Activated B cell treated with CpG ODN at 0.5 μM for 24 hours (primary cell): Measurements from ENCODE around the gene MYH11. TPM values are rescaled to one million over a fixed set of nuclear protein-coding genes. Genes with fewer than 3 reads are reported as not detected.

Source experiments
- ATAC-seq: fragments of 200-7000 bp; cut with Tn5 transposase; one replicate; pipeline ENCODE4 v1.10.0; 2021; ENCODE audit warnings: low read depth, mild to moderate bottlenecking, moderate library complexity
- CTCF ChIA-PET: fragments of 350-600 bp; sonication (Branson Sonifier 250); formaldehyde crosslinking; loops from one replicate; lab custom pipeline; 2021; ENCODE audit warnings: antibody characterized with exemption; lab: Charles Lee
- POLR2A ChIA-PET: fragments of 350-600 bp; sonication (Branson Sonifier 250); formaldehyde crosslinking; loops from one replicate; lab custom pipeline; 2021; ENCODE audit warnings: antibody characterized with exemption; lab: Charles Lee
- DNase-seq: peaks from one replicate; pipeline ENCODE4 v3.0.0; 2022
- H3K27ac Mint-ChIP-seq: one replicate; pipeline ENCODE4 v1.8.0; 2020; ENCODE audit warnings: mixed read lengths
- H3K27me3 Mint-ChIP-seq: one replicate; pipeline ENCODE4 v1.8.0; 2021; ENCODE audit warnings: mixed read lengths
- H3K36me3 Mint-ChIP-seq: one replicate; pipeline ENCODE4 v1.8.0; 2021; ENCODE audit warnings: low read depth, mixed read lengths
- H3K4me1 Mint-ChIP-seq: one replicate; pipeline ENCODE4 v1.8.0; 2021; ENCODE audit warnings: mixed read lengths
- H3K4me3 Mint-ChIP-seq: one replicate; pipeline ENCODE4 v1.8.0; 2020; ENCODE audit warnings: mild to moderate bottlenecking, mixed read lengths
- H3K9me3 Mint-ChIP-seq: one replicate; pipeline ENCODE4 v1.8.0; 2020; ENCODE audit warnings: mixed read lengths
- intact Hi-C: fragments of 100-400 bp; cut with micrococcal nuclease; formaldehyde crosslinking; loops from one replicate; pipeline ENCODE4 v1.15.1; 2024
- total RNA-seq: library from RNA; stranded (reverse); gene quantifications from 2 replicates; pipeline ENCODE4 v1.2.3, GENCODE V29; 2022
- TF ChIP-seq, protein P1 (sequence below): fragments of 200-600 bp; IDR thresholded peaks from one replicate; pipeline ENCODE4 v1.8.0; 2022; ENCODE audit warnings: antibody characterized with exemption, mild to moderate bottlenecking

MYH11 gene
- total RNA-seq, 1 donor from 2014 or later, result 0.58 TPM

DNA sequence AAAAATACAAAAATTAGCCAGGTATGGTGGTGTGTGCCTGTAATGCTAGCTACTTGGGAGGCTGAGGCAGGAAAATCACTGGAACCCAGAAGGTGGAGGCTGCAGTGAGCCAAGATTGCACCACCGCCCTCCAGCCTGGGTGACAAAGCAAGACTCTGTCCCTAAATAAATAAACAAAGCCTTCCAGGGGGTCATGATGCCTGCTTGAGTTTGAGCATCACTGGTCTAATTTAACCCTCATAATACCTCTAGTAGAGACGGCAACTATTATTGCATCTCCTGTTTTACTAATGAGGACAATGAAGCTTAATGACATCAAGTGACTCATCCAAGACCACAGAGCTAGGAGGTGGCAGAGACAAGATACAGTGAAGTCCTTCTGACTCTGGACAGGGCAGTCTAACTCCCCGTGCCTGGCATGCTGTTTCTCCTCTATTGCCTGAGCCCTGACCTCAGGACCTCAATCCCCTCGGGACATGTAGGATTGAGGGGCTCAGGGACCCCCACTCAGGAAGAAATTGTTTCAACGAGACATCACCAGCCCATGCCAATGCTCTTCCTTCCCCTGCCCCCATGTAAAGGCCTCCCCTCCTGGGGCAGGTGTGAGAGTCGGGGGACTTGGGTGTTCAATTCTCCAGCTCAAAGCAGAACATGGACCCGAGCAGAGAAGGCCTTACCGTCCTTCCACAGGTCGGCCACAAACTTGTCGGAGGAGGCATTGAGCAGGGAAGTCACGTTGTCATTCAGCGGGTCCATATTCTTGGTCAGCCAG is 103.9 kb downstream of the MYH11 start:
- Mint-ChIP-seq H3K4me3 (no peak overlapping the region), H3K9me3 (no peaks in the 10 kb centered on the region), H3K36me3 (peaks cover 4% of the 10 kb centered on the region), H3K4me1 (peaks cover 5% of the 10 kb centered on the region), H3K27ac (no peak overlapping the region), H3K27me3 (peaks cover 5% of the 10 kb centered on the region)
- ATAC-seq (no peak), DNase-seq (no peak)
- TF ChIP-seq, protein P1, sequence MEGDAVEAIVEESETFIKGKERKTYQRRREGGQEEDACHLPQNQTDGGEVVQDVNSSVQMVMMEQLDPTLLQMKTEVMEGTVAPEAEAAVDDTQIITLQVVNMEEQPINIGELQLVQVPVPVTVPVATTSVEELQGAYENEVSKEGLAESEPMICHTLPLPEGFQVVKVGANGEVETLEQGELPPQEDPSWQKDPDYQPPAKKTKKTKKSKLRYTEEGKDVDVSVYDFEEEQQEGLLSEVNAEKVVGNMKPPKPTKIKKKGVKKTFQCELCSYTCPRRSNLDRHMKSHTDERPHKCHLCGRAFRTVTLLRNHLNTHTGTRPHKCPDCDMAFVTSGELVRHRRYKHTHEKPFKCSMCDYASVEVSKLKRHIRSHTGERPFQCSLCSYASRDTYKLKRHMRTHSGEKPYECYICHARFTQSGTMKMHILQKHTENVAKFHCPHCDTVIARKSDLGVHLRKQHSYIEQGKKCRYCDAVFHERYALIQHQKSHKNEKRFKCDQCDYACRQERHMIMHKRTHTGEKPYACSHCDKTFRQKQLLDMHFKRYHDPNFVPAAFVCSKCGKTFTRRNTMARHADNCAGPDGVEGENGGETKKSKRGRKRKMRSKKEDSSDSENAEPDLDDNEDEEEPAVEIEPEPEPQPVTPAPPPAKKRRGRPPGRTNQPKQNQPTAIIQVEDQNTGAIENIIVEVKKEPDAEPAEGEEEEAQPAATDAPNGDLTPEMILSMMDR, result no peak
- ChIA-PET POLR2A (no interaction called here), CTCF (no interaction called here)
- intact Hi-C loops, result no loop called here

- peaks cover 5% of the 10 kb centered on the region for H3K4me1 Mint-ChIP-seq
- CTCF ChIA-PET, result no interaction called here
- TF ChIP-seq, protein P1, result no peak
- no peaks in the 10 kb centered on the region for H3K9me3 Mint-ChIP-seq
- H3K27me3 Mint-ChIP-seq, result peaks cover 3% of the 10 kb centered on the region
- POLR2A ChIA-PET, result interaction anchor here (0.6 kb wide), 1 partner anchor 107 kb away, joined by 4 read pairs; no protein-coding TSS in a partner anchor
- H3K36me3 Mint-ChIP-seq, result peaks cover 8% of the 10 kb centered on the region
- DNase-seq, result no peak
- no peak overlapping the region for H3K27ac Mint-ChIP-seq
- intact Hi-C loops, result no loop called here
- ATAC-seq, result no peak
- no peak overlapping the region for H3K4me3 Mint-ChIP-seq
Observed at GRCh38 chr16:15751940-15752339, 104.9 kb downstream of the MYH11 start.

- CTCF ChIA-PET, result no interaction called here
- H3K9me3 Mint-ChIP-seq, result no peaks in the 10 kb centered on the region
- TF ChIP-seq, protein P1, result no peak
- H3K36me3 Mint-ChIP-seq, result peaks cover 8% of the 10 kb centered on the region
- ATAC-seq (no peak), DNase-seq (no peak)
- H3K4me3 Mint-ChIP-seq, result no peak overlapping the region
- no peaks in the 10 kb centered on the region for H3K4me1 Mint-ChIP-seq
- H3K27me3 Mint-ChIP-seq, result no peaks in the 10 kb centered on the region
- intact Hi-C loops, result no loop called here
- POLR2A ChIA-PET, result no interaction called here
- no peak overlapping the region for H3K27ac Mint-ChIP-seq
Observed at GRCh38 chr16:15749985-15750384, 106.8 kb downstream of the MYH11 start.

GRCh38 chr16:15749371-15749770 is 107.5 kb downstream of the MYH11 start:
- TF ChIP-seq, protein P1, result no peak
- DNase-seq (no peak), ATAC-seq (no peak)
- intact Hi-C loops, result no loop called here
- H3K36me3 Mint-ChIP-seq, result peaks cover 8% of the 10 kb centered on the region
- no peaks in the 10 kb centered on the region for H3K4me1 Mint-ChIP-seq
- POLR2A ChIA-PET, result no interaction called here
- CTCF ChIA-PET, result no interaction called here
- H3K27ac Mint-ChIP-seq, result no peak overlapping the region
- H3K9me3 Mint-ChIP-seq, result no peaks in the 10 kb centered on the region
- no peaks in the 10 kb centered on the region for H3K27me3 Mint-ChIP-seq
- no peak overlapping the region for H3K4me3 Mint-ChIP-seq

- Mint-ChIP-seq H3K27ac (no peak overlapping the region), H3K36me3 (peaks cover 11% of the 10 kb centered on the region), H3K9me3 (no peaks in the 10 kb centered on the region), H3K4me1 (no peaks in the 10 kb centered on the region), H3K27me3 (no peaks in the 10 kb centered on the region), H3K4me3 (no peak overlapping the region)
- no peak for DNase-seq
- intact Hi-C loops, result no loop called here
- ChIA-PET POLR2A (no interaction called here), CTCF (no interaction called here)
- no peak for ATAC-seq
- TF ChIP-seq, protein P1, result no peak
Observed at GRCh38 chr16:15748654-15749053, 108.2 kb downstream of the MYH11 start.
